K562 (cell line): ENCODE results near the gene SND1. TPM values are rescaled to one million over a fixed set of nuclear protein-coding genes. Genes with fewer than 3 reads are reported as not detected.

Experiments used
- ATF7 ChIP-seq: fragments of 450-650 bp; IDR thresholded peaks from 2 replicates; pipeline ENCODE4 v1.7.1; 2014; ENCODE audit warnings: mild to moderate bottlenecking, moderate library complexity
- E2F8 ChIP-seq: fragments of 450-650 bp; IDR thresholded peaks from 2 replicates; pipeline ENCODE4 v1.7.1; 2018; ENCODE audit warnings: mild to moderate bottlenecking, low read depth; ENCODE audit not compliant: partially characterized antibody
- HDAC3 ChIP-seq: fragments of 450-650 bp; IDR thresholded peaks from 2 replicates; pipeline ENCODE4 v1.6.1; 2018; ENCODE audit warnings: borderline replicate concordance, mild to moderate bottlenecking, moderate library complexity; ENCODE audit not compliant: partially characterized antibody
- KHSRP ChIP-seq: fragments of 450-650 bp; IDR thresholded peaks from 2 replicates; pipeline ENCODE4 v1.6.1; 2017
- NFE2 ChIP-seq: IDR thresholded peaks from 2 replicates; pipeline ENCODE4 v1.6.1; 2014; ENCODE audit warnings: antibody characterized with exemption, low read depth
- NONO ChIP-seq, 2 experiments: fragments of 200-400 bp in 1 of 2; fragments of 450-650 bp in 1 of 2; formaldehyde crosslinking in 1 of 2; IDR thresholded peaks; 2 replicates each; pipeline ENCODE4 v1.6.1; 2017; ENCODE audit warnings: low read depth in 2 of 2, mild to moderate bottlenecking in 2 of 2, moderate library complexity in 2 of 2, low read length in 1 of 2
- NR2C1 ChIP-seq, 2 experiments: fragments of 450-650 bp; IDR thresholded peaks; 2 replicates each; pipeline ENCODE4 v1.6.1; 2017; ENCODE audit warnings: mild to moderate bottlenecking in 2 of 2, antibody characterized with exemption in 1 of 2, inconsistent platforms in 1 of 2, missing compliant biosample characterization in 1 of 2, missing genetic modification characterization in 1 of 2
- PML ChIP-seq: IDR thresholded peaks from 2 replicates; pipeline ENCODE4 v1.6.1; 2012; ENCODE audit warnings: low read length, inconsistent platforms
- ZEB2 ChIP-seq: fragments of 450-650 bp; IDR thresholded peaks from 2 replicates; pipeline ENCODE4 v1.6.1; 2016
- ZNF318 ChIP-seq, 2 experiments: fragments of 450-650 bp; IDR thresholded peaks; 2 replicates each; pipeline ENCODE4 v1.6.1; 2016; ENCODE audit warnings: mild to moderate bottlenecking in 2 of 2, borderline replicate concordance in 1 of 2, low read depth in 1 of 2, moderate library complexity in 1 of 2
- ZNF431 ChIP-seq: sonication (generic); formaldehyde crosslinking; IDR thresholded peaks from 2 replicates; pipeline ENCODE4 v1.8.0; 2022; ENCODE audit warnings: mild to moderate bottlenecking, missing genetic modification reagents
- polyA plus RNA-seq, 8 experiments: library from polyadenylated mRNA; depleted of rRNA in 4 of 8; stranded (reverse) in 5 of 8; unstranded in 3 of 8; fragments of >200 nt; fragmentation: Nextera tagmentation in 2 of 8; fragmentation: Illumina TruSeq in 1 of 8; extraction: Ambion mirVana in 2 of 8; extraction: Trizol in 1 of 8; gene quantifications; 2 replicates each; pipeline versions ENCODE4 v1.2.1 to v1.2.3, GENCODE V29; 2011 to 2014; ENCODE audit warnings: inconsistent platforms in 1 of 8, missing spikeins in 1 of 8
- total RNA-seq, 7 experiments: library from RNA; depleted of rRNA in 6 of 7; stranded (reverse); fragments of >200 nt in 6 of 7; fragmentation: Illumina TruSeq in 2 of 7; extraction: Trizol in 2 of 7; gene quantifications; 2 replicates each; pipeline versions ENCODE4 v1.2.1 to v1.2.3, GENCODE V29; 2011 to 2021; ENCODE audit warnings: low replicate concordance in 1 of 7
- TF ChIP-seq, protein P1 (sequence below), 2 experiments: fragments of 150-350 bp in 1 of 2; IDR thresholded peaks; 2 replicates each; pipeline ENCODE4 v1.6.1; 2012 to 2016; ENCODE audit warnings: low read depth in 2 of 2, low read length in 2 of 2, mild to moderate bottlenecking in 1 of 2, moderate library complexity in 1 of 2

Gene SND1
- total and polyA plus RNA-seq, 9 of the 15 experiments (the other 6 are each of a cell fraction or from before 2014, with no cell fraction given): 46.5 to 307 (median 191) TPM

DNA sequence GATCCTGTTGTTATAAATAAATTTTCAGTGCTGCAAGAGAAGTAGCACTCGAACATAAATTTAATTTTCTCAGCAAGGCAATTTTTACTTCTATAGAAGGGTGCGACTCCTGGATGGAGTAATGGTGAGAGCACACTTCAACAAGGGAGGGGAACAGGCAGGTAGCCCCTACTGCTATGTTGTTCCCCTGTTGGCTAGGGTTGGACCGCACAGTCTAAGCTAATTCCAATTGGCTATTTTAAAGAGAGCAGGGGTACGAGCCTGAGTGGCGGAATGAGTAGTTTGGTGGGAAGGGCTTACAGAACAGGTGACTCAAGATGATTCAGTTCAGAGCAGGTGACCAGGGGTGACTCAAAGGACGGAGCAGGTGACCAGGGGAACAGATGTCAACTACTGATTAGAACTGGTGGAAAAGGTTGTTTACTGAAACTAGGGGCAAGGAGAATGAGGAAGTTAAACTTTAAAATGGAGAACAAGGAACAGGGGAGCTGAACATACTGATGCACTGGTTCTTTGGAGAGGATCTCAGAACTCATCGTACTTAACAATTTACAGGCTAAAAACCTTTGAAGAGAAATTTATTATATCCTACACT, 185.9 kb downstream of the SND1 start (continued):
- TF ChIP-seq E2F8 (peak; percentile 59), PML (peak; percentile 56; the same call in 1 of the 2 replicates), ZNF318 (IDR thresholded peaks at IDR 0.05; ENCODE audit: borderline replicate concordance in 1 of 2, low read depth in 1 of 2) (peak in 1 of 2 experiments; percentile 98; a peak in 2 of 4 replicates), HDAC3 (peak; percentile 46), ZEB2 (peak; percentile 100), KHSRP (peak; percentile 65; the same call in 1 of the 2 replicates), NR2C1 (IDR thresholded peaks at IDR 0.05) (peak; percentile 35; the same call in 1 of the 2 replicates), NR2C1 (tag; IDR thresholded peaks at IDR 0.05) (0 out of 2 replicates have a peak, but pooled peaks have one; percentile 32), NONO (IDR thresholded peaks at IDR 0.05; ENCODE audit: low read depth in 2 of 2, low read length in 1 of 2) (0 out of 4 replicates have a peak, but pooled peaks of 1 of the 2 experiments have one; percentile 27), ZNF431 (CRISPR knock-in tag) (0 out of 2 replicates have a peak, but pooled peaks have one; percentile 54), NFE2 (peak; percentile 70), ATF7 (peak; percentile 93)
- TF ChIP-seq, protein P1, sequence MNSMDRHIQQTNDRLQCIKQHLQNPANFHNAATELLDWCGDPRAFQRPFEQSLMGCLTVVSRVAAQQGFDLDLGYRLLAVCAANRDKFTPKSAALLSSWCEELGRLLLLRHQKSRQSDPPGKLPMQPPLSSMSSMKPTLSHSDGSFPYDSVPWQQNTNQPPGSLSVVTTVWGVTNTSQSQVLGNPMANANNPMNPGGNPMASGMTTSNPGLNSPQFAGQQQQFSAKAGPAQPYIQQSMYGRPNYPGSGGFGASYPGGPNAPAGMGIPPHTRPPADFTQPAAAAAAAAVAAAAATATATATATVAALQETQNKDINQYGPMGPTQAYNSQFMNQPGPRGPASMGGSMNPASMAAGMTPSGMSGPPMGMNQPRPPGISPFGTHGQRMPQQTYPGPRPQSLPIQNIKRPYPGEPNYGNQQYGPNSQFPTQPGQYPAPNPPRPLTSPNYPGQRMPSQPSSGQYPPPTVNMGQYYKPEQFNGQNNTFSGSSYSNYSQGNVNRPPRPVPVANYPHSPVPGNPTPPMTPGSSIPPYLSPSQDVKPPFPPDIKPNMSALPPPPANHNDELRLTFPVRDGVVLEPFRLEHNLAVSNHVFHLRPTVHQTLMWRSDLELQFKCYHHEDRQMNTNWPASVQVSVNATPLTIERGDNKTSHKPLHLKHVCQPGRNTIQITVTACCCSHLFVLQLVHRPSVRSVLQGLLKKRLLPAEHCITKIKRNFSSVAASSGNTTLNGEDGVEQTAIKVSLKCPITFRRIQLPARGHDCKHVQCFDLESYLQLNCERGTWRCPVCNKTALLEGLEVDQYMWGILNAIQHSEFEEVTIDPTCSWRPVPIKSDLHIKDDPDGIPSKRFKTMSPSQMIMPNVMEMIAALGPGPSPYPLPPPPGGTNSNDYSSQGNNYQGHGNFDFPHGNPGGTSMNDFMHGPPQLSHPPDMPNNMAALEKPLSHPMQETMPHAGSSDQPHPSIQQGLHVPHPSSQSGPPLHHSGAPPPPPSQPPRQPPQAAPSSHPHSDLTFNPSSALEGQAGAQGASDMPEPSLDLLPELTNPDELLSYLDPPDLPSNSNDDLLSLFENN (IDR thresholded peaks at IDR 0.05; ENCODE audit: low read depth in 2 of 2, low read length in 2 of 2): peak in 1 of 2 experiments; percentile 47; a peak in 1 of 4 replicates
